ENCODE data around the gene PRR29.
A peak's percentile ranks its signal among the peaks of the same experiment; 100 is the strongest.

Gene PRR29

GRCh38 chr17:63997341-63998048, 656 bp upstream of the PRR29 start:
- H3K79me2 ChIP-seq (ENCODE audit: control insufficient read depth, low read length) = no peaks in the 10 kb centered on the region
- H3K9me3 ChIP-seq (ENCODE audit: control insufficient read depth, insufficient read depth, low read length) = no peaks in the 10 kb centered on the region
- H3K4me1 ChIP-seq (ENCODE audit: control insufficient read depth, low read length) = peaks cover 19% of the 10 kb centered on the region
- H3K27ac ChIP-seq (ENCODE audit: low read depth, low read length) = no peak overlapping the region
- TF ChIP-seq EZH2phosphoT487 (IDR thresholded peaks at IDR 0.05; ENCODE audit: borderline replicate concordance, low read length) = no peak
- TF ChIP-seq, protein P1, sequence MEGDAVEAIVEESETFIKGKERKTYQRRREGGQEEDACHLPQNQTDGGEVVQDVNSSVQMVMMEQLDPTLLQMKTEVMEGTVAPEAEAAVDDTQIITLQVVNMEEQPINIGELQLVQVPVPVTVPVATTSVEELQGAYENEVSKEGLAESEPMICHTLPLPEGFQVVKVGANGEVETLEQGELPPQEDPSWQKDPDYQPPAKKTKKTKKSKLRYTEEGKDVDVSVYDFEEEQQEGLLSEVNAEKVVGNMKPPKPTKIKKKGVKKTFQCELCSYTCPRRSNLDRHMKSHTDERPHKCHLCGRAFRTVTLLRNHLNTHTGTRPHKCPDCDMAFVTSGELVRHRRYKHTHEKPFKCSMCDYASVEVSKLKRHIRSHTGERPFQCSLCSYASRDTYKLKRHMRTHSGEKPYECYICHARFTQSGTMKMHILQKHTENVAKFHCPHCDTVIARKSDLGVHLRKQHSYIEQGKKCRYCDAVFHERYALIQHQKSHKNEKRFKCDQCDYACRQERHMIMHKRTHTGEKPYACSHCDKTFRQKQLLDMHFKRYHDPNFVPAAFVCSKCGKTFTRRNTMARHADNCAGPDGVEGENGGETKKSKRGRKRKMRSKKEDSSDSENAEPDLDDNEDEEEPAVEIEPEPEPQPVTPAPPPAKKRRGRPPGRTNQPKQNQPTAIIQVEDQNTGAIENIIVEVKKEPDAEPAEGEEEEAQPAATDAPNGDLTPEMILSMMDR (IDR thresholded peaks at IDR 0.05; ENCODE audit: low read depth, low read length, poor library complexity, severe bottlenecking) = no peak
- H3K27me3 ChIP-seq (ENCODE audit: control insufficient read depth, low read length) = peaks cover 54% of the 10 kb centered on the region
- H3F3A ChIP-seq (ENCODE audit: control insufficient read depth, insufficient read depth) = no peaks in the 10 kb centered on the region
- H3K36me3 ChIP-seq (ENCODE audit: control insufficient read depth, low read length) = no peaks in the 10 kb centered on the region; the same call in 1 of the 2 replicates
- peak overlapping the region; percentile 78 for H3K4me3 ChIP-seq (ENCODE audit: low read length)
- H3K4me2 ChIP-seq (ENCODE audit: low read length) = peak overlapping the region; percentile 91
- H3K9me2 ChIP-seq (replicated peaks; ENCODE audit: control insufficient read depth, low read length) = no peaks in the 10 kb centered on the region
- no peaks in the 10 kb centered on the region for H4K20me1 ChIP-seq (ENCODE audit: control insufficient read depth, insufficient read depth, low read depth, low read length)

GRCh38 chr17:63998721-63999679, 849 bp downstream of the PRR29 start:
- no peaks in the 10 kb centered on the region for H4K20me1 ChIP-seq (ENCODE audit: control insufficient read depth, insufficient read depth, low read depth, low read length)
- peaks cover 6% of the 10 kb centered on the region; the same call in 1 of the 2 replicates for H3K36me3 ChIP-seq (ENCODE audit: control insufficient read depth, low read length)
- H3K27ac ChIP-seq (ENCODE audit: low read depth, low read length) = no peak overlapping the region
- peaks cover 19% of the 10 kb centered on the region for H3K4me1 ChIP-seq (ENCODE audit: control insufficient read depth, low read length)
- H3K79me2 ChIP-seq (ENCODE audit: control insufficient read depth, low read length) = no peaks in the 10 kb centered on the region
- no peaks in the 10 kb centered on the region for H3F3A ChIP-seq (ENCODE audit: control insufficient read depth, insufficient read depth)
- peak overlapping the region; percentile 91 for H3K4me2 ChIP-seq (ENCODE audit: low read length)
- TF ChIP-seq EZH2phosphoT487 (IDR thresholded peaks at IDR 0.05; ENCODE audit: borderline replicate concordance, low read length) = no peak
- TF ChIP-seq, protein P1 (IDR thresholded peaks at IDR 0.05; ENCODE audit: low read depth, low read length, poor library complexity, severe bottlenecking) = no peak
- no peaks in the 10 kb centered on the region for H3K9me2 ChIP-seq (replicated peaks; ENCODE audit: control insufficient read depth, low read length)
- peaks cover 46% of the 10 kb centered on the region for H3K27me3 ChIP-seq (ENCODE audit: control insufficient read depth, low read length)
- H3K9me3 ChIP-seq (ENCODE audit: control insufficient read depth, insufficient read depth, low read length) = no peaks in the 10 kb centered on the region
- H3K4me3 ChIP-seq (ENCODE audit: low read length) = peak overlapping the region; percentile 78

DNA sequence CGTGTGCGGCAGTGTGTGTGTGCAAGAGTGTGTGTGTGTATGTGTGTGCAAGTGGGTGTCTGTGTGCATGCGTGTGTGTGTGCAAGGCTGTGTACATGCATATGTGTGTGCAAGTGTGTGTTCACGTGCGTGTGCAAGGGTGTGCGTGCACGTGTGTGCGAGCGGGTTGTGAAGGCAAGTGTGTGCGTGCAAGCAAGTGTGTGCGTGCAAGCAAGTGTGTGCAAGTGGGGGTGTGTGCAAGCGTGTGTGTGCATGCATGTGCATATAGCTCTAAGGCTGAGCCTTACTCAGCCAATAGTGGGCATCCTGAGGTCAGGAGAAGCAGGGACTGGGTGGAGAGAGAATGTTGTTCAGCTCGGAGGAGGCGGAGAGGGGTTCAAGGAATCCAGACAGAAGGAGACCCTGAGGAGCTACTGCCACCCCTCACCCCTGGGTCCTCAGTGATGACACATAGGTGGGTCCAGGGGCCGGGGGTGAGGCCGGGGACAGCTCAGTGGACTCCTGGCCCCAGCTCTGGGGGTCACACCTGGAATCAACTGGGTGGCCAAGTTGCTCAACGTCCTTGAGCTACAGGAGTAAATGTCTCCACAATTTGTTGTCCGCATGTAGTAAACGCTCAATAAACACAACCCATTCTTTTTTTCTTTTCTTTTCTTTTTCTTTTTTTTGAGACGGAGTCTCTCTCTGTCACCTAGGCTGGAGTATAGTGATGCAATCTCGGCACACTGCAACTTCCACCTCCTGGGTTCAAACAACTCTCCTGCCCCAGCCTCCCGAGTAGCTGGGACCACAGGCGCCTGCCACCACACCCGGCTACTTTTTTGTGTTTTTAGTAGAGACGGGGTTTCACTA, 1.8 kb downstream of the PRR29 start:
- no peaks in the 10 kb centered on the region for H3K9me2 ChIP-seq (replicated peaks; ENCODE audit: control insufficient read depth, low read length)
- no peak overlapping the region for H3K4me2 ChIP-seq (ENCODE audit: low read length)
- H3K27ac ChIP-seq (ENCODE audit: low read depth, low read length) = no peak overlapping the region
- TF ChIP-seq, protein P1 (IDR thresholded peaks at IDR 0.05; ENCODE audit: low read depth, low read length, poor library complexity, severe bottlenecking) = no peak
- no peak for TF ChIP-seq EZH2phosphoT487 (IDR thresholded peaks at IDR 0.05; ENCODE audit: borderline replicate concordance, low read length)
- H3K36me3 ChIP-seq (ENCODE audit: control insufficient read depth, low read length) = peaks cover 11% of the 10 kb centered on the region; the same call in 1 of the 2 replicates
- peaks cover 19% of the 10 kb centered on the region for H3K4me1 ChIP-seq (ENCODE audit: control insufficient read depth, low read length)
- H3K9me3 ChIP-seq (ENCODE audit: control insufficient read depth, insufficient read depth, low read length) = no peaks in the 10 kb centered on the region
- H4K20me1 ChIP-seq (ENCODE audit: control insufficient read depth, insufficient read depth, low read depth, low read length) = no peaks in the 10 kb centered on the region
- H3K27me3 ChIP-seq (ENCODE audit: control insufficient read depth, low read length) = peaks cover 43% of the 10 kb centered on the region
- H3F3A ChIP-seq (ENCODE audit: control insufficient read depth, insufficient read depth) = no peaks in the 10 kb centered on the region
- no peak overlapping the region for H3K4me3 ChIP-seq (ENCODE audit: low read length)
- H3K79me2 ChIP-seq (ENCODE audit: control insufficient read depth, low read length) = no peaks in the 10 kb centered on the region
